ENCODE measurements around the gene SERPINB5. TPM values are rescaled to one million over a fixed set of nuclear protein-coding genes. Genes with fewer than 3 reads are reported as not detected.

The SERPINB5 gene
- not detected in 2 replicates for total RNA-seq

DNA sequence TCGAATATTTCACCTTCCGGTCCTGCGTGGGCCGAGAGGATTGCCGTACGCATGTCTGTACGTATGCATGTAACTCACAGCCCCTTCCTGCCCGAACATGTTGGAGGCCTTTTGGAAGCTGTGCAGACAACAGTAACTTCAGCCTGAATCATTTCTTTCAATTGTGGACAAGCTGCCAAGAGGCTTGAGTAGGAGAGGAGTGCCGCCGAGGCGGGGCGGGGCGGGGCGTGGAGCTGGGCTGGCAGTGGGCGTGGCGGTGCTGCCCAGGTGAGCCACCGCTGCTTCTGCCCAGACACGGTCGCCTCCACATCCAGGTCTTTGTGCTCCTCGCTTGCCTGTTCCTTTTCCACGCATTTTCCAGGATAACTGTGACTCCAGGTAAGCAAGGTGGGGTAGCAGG, at the start of gene SERPINB5:
Gene SERPINB5 (plus strand): TSS at position 291 of the 400 bp plus-strand sequence. CDS start 7,471 bp downstream, outside the sequence.

DNA sequence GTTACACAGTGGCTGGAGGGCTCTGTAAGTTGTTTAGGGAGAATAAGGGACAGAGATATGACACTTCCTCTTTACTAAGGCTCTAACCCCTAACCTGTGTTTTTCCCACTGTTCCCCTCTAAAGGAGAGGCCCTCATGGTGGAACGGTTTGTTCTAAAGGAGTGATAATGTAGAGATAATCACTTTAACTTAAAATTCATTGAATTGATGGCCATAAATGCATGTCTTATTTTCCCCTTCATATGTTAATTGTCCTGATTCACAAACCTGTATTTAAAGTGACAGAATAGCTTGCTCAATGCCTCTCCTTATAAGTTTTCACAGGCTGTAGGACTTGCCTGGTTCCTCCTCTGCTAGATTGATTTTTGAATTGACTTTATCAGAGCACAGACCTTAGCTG, 65.3 kb downstream of the SERPINB5 start, which contains the start of gene SERPINB12:
Gene SERPINB12 (plus strand): TSS at position 301 of the 400 bp plus-strand sequence. CDS start 13,791 bp downstream, outside the sequence.

Other genes with a start within 250 kb of the SERPINB5 start
- 0.98 and 2.7 TPM in 2 replicates for gene BCL2, start 157.2 kb upstream of the SERPINB5 start, total RNA-seq
- gene KDSR, start 109.8 kb upstream of the SERPINB5 start, total RNA-seq: 20.9 and 24.1 TPM in 2 replicates
- gene VPS4B, start 54.5 kb upstream of the SERPINB5 start, total RNA-seq: 36.9 and 47.4 TPM in 2 replicates
- not detected in 2 replicates for gene SERPINB12, start 65.4 kb downstream of the SERPINB5 start, total RNA-seq
- not detected in 2 replicates for gene SERPINB13, start 110.4 kb downstream of the SERPINB5 start, total RNA-seq
- not detected in 2 replicates for gene SERPINB4, start 167.3 kb downstream of the SERPINB5 start, total RNA-seq
- gene SERPINB3, start 184.9 kb downstream of the SERPINB5 start, total RNA-seq: not detected in 2 replicates
- not detected in 2 replicates for gene SERPINB11, start 226.0 kb downstream of the SERPINB5 start, total RNA-seq

Data from vein endothelial cell (primary cell).